DMS153 treated with DMSO at 0.1 percent for 48 hours (cell line): ENCODE results near the gene TNXB.

Experiments
- DNase-seq: peaks from one replicate; lab custom pipeline; 2025; ENCODE audit not compliant: unreplicated experiment; lab: John Stamatoyannopoulos, UW

Gene TNXB

GRCh38 chr6:32087574-32088486 lies 21.3 kb downstream of the TNXB start:
- no peak for DNase-seq

- DNase-seq: no peak
Observed at GRCh38 chr6:32086661-32087573, 22.2 kb downstream of the TNXB start.

GRCh38 chr6:32085759-32086459 lies 23.2 kb downstream of the TNXB start:
- no peak for DNase-seq

GRCh38 chr6:32084780-32085179 lies 24.4 kb downstream of the TNXB start:
- DNase-seq: no peak

- DNase-seq: no peak
Observed at GRCh38 chr6:32083812-32084768, 25.0 kb downstream of the TNXB start.

GRCh38 chr6:32082935-32083334 lies 26.2 kb downstream of the TNXB start:
- DNase-seq: no peak

- DNase-seq: no peak
Observed at GRCh38 chr6:32082478-32082877, 26.7 kb downstream of the TNXB start.

GRCh38 chr6:32081168-32081990 lies 27.8 kb downstream of the TNXB start:
- DNase-seq: no peak

- no peak for DNase-seq
Observed at GRCh38 chr6:32079566-32080290, 29.4 kb downstream of the TNXB start.

GRCh38 chr6:32076321-32076809 lies 32.8 kb downstream of the TNXB start:
- DNase-seq: no peak

- no peak for DNase-seq
Observed at GRCh38 chr6:32075781-32076180, 33.4 kb downstream of the TNXB start.

- no peak for DNase-seq
Observed at GRCh38 chr6:32074996-32075532, 34.1 kb downstream of the TNXB start.

GRCh38 chr6:32073613-32074012 lies 35.5 kb downstream of the TNXB start:
- DNase-seq: no peak

GRCh38 chr6:32073101-32073500 lies 36.0 kb downstream of the TNXB start:
- no peak for DNase-seq

- no peak for DNase-seq
Observed at GRCh38 chr6:32070814-32071543, 38.2 kb downstream of the TNXB start.

GRCh38 chr6:32069878-32070515 lies 39.1 kb downstream of the TNXB start:
- no peak for DNase-seq

- no peak for DNase-seq
Observed at GRCh38 chr6:32069460-32069859, 39.7 kb downstream of the TNXB start.
